T-helper 1 cell treated with Interleukin-12 subunit alpha and Interleukin-12 subunit beta and Interleukin-4 antibody, amounts not matched to agents 30 ng/mL and 1 ng/mL, for 36 hours (primary cell): Measurements from ENCODE around the gene IRF4. TPM values are rescaled to one million over a fixed set of nuclear protein-coding genes. Genes with fewer than 3 reads are reported as not detected.
"Not testable (repeated sequence)": the region's sequence is repeated elsewhere in the genome, so short reads cannot be mapped to it uniquely, and the experiment has no call there.

Experiments
- intact Hi-C: fragments of 100-400 bp; cut with micrococcal nuclease; formaldehyde crosslinking; loops from one replicate; pipeline ENCODE4 v1.15.1; 2024
- total RNA-seq: library from RNA; stranded (reverse); gene quantifications from 2 replicates; pipeline ENCODE4 v1.2.3, GENCODE V29; 2022

The IRF4 gene
- total RNA-seq, 1 donor from 2014 or later = 221 TPM

DNA sequence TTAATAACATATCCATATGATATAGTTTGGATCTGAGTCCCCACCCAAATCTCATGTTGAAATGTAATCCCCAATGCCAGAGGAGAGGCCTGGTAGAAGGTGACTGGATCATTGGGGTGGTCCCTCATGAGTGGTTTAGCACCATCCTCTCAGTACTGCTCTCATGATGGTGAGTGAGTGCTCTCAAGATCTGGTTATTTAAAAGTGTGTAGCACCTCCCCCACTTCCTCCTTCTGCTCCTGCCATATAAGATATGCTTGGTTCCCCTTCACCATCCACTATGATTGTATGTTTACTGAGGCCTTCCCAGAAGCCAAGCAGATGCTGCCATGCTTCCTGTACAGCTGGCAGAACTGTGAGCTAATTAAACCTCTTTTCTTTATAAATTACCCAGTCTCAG lies 22.9 kb downstream of the IRF4 start:
- intact Hi-C loops = no loop called here

DNA sequence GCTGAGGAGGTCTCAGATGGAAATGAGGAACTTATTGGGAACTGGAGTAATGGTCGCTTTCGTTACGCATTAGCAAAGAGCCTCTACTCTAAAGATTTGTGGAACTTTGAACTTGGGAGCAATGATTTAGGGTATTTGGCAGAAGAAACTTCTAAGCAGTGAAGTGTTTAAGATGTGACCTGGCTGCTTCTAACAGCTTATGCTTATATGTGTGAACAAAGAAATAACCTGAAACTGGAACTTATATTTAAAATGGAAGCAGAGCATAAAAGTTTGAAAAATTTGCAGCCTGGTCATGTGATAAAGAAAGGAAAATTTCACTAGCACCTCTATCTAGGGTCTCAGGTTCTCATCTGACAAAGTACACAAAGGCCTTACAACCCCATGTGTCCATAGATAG lies 23.5 kb downstream of the IRF4 start:
- intact Hi-C loops = no loop called here

DNA sequence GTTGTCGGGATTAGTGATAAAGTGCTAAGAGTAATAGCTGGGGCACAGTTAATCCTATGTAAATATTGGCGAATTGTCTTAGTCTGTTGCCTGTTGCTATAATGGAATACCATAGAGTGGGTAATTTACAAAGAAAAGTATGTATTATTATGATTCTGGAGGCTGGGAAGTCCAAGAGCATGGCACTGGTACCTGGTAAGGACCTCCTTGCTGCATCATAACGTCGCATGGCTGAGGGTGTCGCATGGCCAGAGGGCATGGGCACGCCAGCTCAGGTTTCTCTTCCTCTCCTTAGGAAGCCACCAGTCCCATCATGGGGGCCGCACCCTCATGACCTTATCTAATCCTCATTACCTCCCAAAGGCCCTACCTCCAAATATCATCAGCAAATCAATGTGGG lies 29.7 kb downstream of the IRF4 start:
- intact Hi-C loops = no loop called here

DNA sequence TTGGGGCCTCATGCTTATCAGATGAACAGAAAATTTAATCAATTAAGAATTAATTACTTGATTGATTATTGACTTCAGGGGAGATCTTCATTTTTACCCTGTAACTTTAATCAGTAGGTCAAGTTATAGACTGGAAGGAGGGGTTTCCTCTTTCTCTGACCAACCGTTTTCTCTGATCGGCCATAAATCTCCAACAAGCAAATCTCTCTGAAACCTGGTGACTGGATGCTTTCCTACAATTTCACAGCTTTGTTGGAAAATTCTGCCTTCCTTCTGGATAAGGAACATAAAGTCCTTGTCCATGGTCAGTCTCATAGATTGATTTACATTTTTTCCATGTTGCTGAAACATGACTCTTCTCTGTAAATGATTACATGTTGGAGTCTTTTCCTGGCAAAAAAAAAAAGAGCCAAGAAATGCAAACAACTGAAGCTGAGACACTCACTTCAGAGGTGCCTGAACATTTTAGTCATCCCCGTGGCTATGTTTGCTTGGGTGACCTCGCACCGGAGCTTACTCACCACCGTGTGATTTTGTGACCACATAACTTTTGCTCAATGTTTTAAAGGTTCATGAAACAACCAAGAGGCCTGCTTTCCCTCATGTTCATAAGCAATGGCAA lies 31.0 kb downstream of the IRF4 start:
- intact Hi-C loops = loop anchor here (1.0 kb wide), 4 partner anchors 10 to 33 kb away; no protein-coding TSS in a partner anchor

DNA sequence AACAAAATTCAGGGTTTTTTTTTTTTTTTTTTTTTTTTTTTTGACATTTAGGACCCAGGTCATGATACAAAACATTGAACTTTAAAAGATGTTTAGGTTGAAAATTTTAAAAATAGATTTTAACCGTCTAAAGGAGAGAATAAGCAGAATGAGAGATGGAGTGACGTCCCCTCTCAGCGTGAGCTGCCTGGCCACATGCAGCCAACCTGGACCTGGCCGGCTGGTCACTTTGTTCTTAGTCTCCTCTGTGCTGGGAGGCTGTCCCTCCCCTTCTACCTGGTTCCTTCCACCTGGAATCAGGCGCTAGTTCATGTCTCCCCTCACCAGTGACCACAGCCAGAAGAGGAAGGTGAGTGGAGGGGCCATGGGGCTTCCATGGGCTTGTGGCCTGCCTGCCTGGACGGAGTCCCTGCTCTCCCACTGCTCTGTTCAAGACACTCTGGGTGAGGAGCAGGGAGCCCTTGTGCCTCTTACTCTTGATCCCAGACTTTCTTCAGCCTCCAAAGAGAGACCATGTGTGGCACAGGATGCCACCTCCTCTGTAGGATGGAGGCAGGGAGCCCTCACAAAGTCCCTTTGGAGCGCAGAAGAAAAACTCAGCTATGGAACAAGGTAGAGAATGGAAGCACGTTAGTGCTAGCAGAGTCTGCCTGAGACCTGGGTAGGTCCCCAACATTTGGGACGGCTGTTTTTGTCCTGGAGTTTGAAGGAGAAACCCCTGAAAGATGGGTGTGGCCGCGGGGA lies 31.7 kb downstream of the IRF4 start:
- intact Hi-C loops = no loop called here

DNA sequence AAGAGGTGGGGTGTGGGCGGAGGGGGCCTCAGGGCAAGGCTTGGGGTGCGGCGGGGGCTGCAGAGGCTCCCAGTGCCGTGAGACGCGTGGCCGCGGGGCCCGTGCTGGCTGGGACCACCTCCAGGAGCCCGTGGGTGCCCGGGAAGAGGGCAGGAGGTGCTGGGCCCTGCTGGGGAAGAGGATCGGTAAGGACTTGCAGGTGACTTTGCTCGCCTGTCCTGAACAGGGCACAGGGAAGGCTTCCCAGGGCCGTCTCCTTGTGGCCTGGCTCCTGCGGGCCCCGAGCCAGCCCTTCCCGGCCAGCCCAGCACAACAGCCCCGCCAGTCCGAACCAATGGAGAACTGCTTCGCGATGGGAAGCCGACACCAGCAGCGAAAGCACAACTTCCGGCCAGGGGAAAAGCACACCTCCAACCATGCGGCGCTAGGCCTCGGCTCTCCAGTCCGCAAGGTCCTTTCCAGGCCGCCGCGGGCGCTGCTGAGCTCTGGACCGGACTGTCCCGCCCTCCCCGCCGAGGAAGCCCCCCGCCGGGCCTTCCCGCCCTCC lies 32.3 kb downstream of the IRF4 start:
- intact Hi-C loops = no loop called here

- intact Hi-C loops = no loop called here
Measured at GRCh38 chr6:424741-425417, 33.3 kb downstream of the IRF4 start.

DNA sequence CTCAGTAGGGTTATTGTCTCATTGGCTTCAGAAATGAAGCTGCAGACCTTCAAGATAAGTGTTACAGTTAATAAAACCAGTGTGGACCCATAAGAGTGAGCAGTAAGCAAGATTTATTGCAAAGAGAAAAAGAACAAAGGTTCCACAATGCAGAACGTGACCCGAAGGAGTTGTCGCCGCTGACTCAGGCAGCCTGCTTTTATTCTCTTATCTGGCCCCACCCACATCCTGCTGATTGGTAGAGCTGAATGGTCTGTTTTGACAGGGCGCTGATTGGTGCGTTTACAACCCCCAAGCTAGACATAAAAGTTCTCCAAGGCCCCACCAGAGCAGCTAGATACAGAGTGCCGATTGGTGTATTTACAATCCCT lies 33.9 kb downstream of the IRF4 start:
- intact Hi-C loops = not testable (repeated sequence)

DNA sequence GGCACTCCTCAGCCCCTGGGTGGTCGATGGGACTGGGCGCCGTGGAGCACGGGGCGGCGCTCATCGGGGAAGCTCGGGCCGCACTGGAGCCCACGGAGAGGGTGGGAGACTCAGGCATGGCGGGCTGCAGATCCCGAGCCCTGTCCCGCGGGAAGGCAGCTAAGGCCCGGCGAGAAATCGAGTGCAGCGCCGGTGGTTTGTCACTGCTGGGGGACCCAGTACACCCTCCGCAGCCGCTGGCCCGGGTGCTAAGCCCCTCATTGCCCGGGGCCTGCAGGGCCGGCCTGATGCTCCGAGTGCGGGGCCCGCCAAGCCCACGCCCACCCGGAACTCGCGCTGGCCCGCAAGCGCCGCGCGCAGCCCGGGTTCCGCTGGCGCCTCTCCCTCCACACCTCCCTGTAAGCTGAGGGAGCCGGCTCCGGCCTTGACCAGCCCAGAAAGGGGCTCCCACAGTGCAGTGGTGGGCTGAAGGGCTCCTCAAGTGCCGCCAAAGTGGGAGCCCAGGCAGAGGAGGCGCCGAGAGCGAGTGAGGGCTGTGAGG lies 34.7 kb downstream of the IRF4 start:
- intact Hi-C loops = not testable (repeated sequence)

DNA sequence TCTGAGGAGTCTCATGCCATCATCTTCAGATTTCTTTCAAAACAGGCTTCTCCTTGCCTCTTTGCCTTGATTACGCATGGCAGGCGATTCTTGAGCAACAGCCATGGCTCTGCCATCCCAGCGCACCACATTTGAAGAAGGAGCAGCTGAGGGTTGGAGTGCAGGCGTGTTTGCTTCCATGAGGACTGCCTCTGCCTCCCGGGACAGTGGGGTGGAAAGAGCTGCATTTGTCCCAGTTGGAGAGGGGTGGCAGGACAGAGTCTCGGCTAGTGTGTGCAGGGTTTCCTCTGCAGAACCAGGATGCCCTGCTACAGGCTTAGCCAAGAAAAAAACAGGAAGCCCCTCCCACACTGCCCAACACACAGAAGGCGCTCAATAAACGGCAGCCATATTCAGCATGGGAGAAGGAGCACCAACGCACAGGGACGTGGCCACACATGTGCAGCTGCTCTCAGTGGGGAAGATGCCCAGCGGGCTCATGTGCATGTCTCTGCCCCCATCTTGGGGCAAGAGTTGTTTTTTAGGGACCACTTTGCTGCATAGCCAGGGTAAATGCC lies 36.6 kb downstream of the IRF4 start:
- intact Hi-C loops = no loop called here

- intact Hi-C loops = loop anchor here (5.0 kb wide), 1 partner anchor 128 kb away; no protein-coding TSS in a partner anchor
Measured at GRCh38 chr6:429515-430121, 38.1 kb downstream of the IRF4 start.

DNA sequence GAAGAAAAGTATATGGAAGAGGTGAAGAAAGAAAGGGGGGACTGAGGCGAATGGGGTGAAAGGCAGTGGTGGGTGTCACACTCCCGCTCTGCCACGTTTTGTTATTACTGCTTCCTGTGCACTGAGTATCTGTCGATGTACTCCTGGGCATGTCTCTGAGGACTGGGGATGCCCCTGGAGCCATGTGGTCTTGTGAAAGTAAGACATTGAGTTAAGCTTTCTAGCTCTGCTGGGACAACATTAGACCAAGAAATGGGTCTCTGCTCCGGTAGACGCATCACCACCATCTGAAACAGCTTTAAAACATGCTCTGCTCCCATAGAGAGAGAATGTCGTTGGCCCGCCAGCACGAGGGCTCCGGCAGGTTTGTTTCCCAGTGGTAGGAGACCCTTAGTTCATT lies 40.0 kb downstream of the IRF4 start:
- intact Hi-C loops = loop anchor here (5.0 kb wide), 1 partner anchor 126 kb away; no protein-coding TSS in a partner anchor

DNA sequence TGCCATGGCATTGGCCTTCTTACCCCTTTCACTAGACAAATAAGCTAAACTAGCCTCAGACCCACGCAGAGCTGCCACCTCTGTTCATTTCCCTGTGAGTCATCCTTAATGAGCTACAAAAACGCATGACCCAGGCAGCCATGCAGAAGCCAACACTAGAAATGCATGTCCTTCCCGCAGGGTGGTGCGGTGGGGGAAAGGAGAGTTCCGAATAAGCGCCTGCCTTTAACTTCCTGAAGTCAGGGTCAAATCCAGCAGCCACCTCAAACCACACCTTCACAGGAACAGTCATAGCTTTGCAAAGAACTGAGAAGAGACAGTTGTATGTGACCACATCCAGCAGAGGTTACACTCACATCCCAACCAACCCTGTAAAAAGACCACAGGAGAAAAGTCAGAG lies 40.4 kb downstream of the IRF4 start:
- intact Hi-C loops = loop anchor here (1.0 to 5.0 kb wide), 7 partner anchors 10 to 125 kb away; partner anchors contain the start of gene IRF4

DNA sequence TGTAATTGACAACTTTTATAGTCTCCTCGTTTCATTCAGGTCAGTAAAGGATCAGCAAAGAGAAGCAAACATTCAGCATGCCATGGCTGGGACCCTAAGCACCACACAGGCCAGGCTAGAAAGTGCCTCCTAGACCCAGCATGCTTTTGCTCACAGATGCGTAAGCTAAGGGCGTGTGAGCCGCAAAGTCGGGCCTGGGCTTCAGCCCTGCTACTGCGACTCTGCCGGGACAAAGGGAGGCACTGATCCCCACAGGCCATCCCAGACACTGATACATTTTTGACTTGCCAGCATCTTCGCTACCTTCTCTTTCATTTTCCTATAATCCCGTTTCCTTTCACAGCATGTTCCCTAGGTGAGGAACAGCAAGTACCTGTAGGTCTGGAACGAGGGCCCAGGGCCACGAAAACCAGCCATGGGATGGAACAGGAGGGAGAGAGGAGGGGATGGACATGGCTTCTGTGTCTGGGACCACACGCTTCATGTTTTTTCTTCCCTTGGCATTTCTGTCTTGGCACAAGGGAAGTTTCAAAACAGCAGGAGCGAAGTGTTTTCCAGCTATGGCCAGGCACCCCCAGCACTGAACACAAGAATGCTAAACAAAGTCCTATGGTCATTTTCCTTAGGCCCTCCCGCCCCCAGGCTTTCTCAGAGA lies 42.6 kb downstream of the IRF4 start:
- intact Hi-C loops = loop anchor here (5.0 kb wide), 1 partner anchor 123 kb away; no protein-coding TSS in a partner anchor

- intact Hi-C loops = no loop called here
Measured at GRCh38 chr6:435441-436307, 44.1 kb downstream of the IRF4 start.

DNA sequence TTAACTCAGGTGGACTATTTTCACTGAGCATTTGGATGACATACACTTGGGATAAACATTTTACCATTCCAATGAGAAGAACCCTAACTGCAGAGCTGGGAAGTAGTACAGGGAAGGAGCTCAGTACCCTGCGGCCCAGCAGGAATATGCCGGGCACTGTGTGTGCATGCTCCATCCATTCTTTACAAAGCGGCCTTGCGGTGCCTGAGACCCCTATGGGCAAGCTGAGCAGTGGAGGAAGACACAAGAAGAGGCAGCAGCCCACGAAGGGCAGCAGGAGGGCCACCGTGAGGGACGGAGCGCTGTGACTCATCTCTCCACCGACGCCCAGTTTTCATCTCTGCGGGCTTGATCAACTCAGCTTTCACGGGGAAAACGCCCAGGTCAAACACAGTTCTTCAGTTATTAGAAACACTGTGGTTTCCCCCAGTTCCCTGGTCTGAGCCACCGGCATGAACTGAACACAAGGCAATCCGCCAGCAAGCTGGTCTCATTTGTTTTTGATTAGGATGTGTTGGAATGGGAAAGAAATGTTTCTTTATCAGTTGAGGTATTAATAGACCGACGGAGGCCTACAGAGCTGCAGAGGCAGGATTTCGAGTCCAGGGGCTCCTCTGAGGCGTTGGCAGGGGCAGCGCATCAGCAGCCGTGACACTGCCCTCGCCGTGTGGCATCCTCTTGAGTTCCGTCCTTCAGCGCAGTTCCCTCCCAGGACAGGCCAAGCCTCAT lies 44.9 kb downstream of the IRF4 start:
- intact Hi-C loops = no loop called here

DNA sequence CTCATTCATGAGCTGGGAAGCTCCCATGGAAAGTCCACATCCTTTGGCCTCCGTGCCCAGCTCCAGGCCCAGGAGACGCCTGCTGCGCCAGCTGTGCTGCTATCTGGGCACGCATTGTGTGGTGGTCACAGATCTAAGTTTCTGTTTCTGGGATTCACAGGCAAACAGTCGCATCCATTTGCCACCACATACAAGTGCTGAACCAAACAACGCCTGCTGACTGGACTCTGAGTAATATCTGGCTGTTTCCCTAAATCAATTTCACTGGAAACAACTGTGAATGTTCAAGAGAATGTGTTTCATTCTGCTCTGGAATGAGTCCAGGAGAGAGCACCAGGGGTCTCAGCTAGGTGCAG lies 45.5 kb downstream of the IRF4 start:
- intact Hi-C loops = no loop called here

GRCh38 chr6:438634-439170 lies 47.1 kb downstream of the IRF4 start:
- intact Hi-C loops = no loop called here
